Spleen (tissue), 7 donors: ENCODE results near the gene USP26.
"Not testable (repeated sequence)": the region's sequence is repeated elsewhere in the genome, so short reads cannot be mapped to it uniquely, and the experiment has no call there.

Source experiments
- CTCF ChIP-seq, 11 experiments: fragments of 200-600 bp in 7 of 11; fragments of 450-650 bp in 4 of 11; sonication (generic) in 4 of 11; IDR thresholded peaks in 8 of 11; conservative IDR thresholded peaks in 3 of 11; 1 replicate in 7 of 11; 2 replicates in 4 of 11; pipeline versions ENCODE4 v1.4.0 to v1.8.0; 2016 to 2021; ENCODE audit warnings: antibody characterized with exemption in 11 of 11, inconsistent platforms in 4 of 11, mild to moderate bottlenecking in 1 of 11
- POLR2A ChIP-seq, 3 donors: fragments of 450-650 bp; IDR thresholded peaks; one replicate each; pipeline ENCODE4 v1.5.1; 2017; ENCODE audit warnings: antibody characterized with exemption in 3 of 3, mild to moderate bottlenecking in 1 of 3
- donor health status: DM: no; HTN: no; CAD: no; lungs with moderate emphysema.
- donor health status: DM: no; HTN: no; CAD: no.
- donor health status: DM: no; HTN: no; CAD: no.

GRCh38 chrX:133085056-133085455 lies 11.9 kb downstream of the USP26 start:
- not testable (repeated sequence) for TF ChIP-seq CTCF (IDR thresholded peaks at IDR 0.05 in 8 of 11, conservative IDR thresholded peaks at IDR 0.05 in 3 of 11); POLR2A (IDR thresholded peaks at IDR 0.05)
